GM04504 (cell line): ENCODE results near the gene CHAT.
"Not testable (repeated sequence)": the region's sequence is repeated elsewhere in the genome, so short reads cannot be mapped to it uniquely, and the experiment has no call there.

Experiments used
- DNase-seq: peaks from one replicate; pipeline ENCODE4 v3.0.0-alpha.2; 2012; ENCODE audit warnings: low read depth

The CHAT gene

DNA sequence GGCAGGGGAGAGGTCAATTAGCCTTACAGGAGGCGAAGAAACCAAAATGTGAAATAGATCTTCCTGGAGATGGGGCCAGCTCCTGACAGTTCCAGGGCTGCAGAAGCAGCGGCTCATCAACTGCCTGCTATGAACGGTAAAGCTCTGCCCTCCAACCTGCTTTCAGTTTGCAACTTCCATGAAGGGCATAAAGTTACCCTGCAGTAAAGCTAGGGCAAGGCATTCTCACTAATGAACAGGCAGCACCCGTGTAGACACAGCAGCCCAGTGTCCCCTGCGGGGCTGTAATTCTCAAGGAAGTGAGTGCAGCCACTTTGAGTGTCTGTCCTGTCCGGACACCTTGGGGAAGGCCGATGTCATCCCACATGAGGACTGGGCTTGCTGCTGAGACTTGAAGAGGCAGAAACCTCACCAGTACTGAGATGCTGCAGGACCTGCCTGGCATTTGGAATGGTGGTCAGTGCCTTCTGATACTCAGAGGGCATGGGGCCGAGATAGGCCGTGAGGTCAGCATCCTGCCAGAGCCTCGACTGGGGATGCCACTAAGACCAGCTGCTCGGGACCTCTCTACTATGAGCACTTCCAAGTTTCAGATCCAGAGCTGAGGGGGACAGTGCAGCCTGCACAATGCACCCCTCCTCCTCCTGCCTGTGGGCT lies 39.6 kb downstream of the CHAT start:
- no peak for DNase-seq

DNA sequence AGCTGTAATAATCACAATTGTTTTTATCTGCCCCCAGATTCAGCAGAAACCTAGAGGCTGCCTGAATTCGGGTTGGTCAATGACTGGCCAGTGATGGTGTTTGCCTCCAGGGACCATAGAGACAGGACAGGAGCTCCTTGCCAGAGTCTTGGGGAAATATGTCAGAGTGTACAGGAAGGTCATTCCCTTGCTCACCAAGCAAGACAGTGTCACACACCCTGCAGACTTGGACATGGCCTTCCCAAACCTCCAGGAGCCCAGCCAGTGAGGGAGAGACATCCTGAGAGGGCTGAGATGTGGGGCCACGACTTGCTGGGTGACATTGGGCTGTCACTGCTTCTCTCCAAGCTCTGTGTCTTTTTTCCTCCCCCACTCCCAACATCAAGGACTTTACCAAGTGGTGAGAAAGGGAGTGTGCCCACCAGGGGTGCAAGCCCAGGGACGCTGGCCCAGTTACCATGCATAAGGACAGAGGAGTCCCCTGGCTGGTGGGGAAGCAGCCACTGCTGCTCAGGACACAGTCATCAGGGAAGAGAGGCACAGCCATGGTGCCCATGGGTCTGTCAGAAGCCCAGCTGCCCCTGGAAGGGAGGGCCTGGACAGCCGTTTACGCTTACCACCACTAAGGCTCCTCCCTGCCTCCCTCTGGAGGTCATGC lies 40.3 kb downstream of the CHAT start:
- DNase-seq: no peak

GRCh38 chr10:49655099-49655498 lies 41.3 kb downstream of the CHAT start:
- no peak for DNase-seq

DNA sequence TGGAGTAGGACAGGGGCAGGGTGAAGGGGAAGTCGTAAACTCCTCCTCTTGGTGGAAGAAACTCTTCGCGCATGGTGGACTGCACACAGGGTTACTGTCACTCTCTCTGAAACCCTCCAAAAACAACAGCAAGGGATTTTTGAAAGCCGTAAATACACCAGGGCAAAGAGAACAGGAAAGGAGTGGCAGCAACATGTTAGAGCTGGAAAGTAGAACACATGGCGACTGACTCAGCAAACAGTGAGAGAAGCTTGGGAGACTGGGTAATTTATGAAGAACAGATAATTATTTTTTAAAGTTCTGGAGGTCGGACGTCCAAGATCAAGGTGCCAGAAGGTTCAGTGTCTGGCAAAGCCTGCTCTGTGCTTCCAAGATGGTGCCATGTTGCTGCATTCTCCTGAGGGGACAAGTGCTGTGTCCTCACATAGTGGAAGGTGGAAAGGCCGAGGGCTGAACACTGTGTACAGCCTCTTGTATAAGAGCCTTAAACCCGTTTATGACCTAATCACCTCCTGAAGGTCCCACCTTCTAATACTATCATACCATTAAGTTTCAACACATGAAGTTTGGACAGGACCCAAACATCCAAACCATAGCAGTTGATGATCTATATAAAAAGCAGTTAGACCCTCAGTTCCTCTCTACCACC lies 43.1 kb downstream of the CHAT start:
- no peak for DNase-seq

- no peak for DNase-seq
Measured at GRCh38 chr10:49657606-49658005, 43.8 kb downstream of the CHAT start.

DNA sequence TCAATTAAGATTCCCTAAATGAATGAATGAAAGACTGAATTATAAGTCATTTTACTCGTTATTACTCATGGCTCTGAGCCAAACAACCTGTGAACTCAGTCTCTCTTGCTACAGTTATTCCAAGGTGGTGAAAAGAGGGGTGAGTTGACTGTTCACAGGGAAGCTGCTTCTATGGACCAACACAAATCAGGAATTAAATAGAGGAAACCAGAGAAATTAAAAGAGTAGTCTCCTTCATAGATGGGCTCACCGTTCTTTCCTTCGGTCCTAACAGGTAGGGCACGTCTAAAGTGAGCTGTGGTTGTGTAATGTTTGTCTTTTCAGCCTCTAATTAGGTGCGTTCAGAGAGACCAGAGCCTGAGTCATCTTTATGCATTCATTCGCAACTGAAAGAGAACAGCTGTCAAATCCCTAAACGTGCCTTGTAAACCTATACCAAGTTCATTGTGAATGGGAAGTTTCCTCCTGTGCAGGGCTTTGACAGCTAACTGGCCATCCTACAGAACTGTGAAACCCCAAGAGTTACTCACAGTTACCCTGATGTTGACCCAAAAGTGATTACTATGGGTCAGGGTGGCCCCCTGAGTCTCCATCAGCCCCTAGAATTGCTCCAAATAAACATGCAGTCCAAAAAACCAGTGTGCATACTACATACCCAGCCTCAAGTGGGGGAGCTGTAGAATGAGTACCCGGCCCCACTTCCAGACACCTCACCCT lies 47.5 kb downstream of the CHAT start:
- DNase-seq: no peak

DNA sequence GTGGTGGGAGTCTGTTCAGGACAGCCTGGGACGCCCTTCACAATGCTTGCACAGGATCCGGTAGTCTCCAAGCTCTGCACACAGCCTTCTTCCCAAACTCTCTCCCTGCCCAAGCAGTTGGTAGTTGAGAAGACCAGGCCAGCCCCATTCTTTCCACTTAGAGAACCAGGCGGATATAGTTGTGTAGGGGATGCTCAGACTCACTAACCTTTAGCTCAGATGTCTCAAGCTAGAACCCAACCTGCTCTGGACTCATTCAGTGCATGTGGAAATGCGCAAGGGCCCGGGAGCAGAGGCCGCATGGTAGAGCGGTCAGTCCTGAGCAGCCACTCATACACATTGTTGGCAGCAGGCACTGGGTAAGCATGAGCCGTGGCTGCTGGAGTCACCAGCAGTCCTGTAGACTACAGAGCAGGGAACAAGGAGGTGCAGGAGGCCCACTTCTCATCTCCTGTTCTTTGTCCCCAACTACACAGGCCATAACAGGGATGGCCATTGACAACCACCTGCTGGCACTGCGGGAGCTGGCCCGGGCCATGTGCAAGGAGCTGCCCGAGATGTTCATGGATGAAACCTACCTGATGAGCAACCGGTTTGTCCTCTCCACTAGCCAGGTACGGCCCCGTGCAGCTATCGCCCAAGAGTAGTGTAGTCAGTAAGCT lies 48.5 kb downstream of the CHAT start:
- DNase-seq: no peak

DNA sequence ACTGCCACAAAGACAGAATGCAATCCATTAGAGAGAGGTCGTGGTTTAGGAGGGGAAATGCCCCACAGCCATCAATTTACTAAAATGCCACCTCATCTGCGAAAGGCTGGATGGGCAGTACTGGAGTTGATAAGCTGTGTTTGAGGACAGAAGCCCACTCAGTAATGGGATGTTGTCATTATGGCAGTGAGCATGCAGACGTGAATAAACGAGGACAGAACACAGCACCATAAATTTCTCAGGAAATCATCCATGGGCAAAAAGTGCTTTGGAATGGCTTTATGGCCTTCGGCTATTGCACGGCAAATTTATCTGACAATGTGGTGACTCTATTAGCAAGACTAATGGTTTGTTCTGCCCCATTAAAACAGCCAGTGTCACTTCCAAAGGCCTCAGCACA lies 49.8 kb downstream of the CHAT start:
- no peak for DNase-seq

DNA sequence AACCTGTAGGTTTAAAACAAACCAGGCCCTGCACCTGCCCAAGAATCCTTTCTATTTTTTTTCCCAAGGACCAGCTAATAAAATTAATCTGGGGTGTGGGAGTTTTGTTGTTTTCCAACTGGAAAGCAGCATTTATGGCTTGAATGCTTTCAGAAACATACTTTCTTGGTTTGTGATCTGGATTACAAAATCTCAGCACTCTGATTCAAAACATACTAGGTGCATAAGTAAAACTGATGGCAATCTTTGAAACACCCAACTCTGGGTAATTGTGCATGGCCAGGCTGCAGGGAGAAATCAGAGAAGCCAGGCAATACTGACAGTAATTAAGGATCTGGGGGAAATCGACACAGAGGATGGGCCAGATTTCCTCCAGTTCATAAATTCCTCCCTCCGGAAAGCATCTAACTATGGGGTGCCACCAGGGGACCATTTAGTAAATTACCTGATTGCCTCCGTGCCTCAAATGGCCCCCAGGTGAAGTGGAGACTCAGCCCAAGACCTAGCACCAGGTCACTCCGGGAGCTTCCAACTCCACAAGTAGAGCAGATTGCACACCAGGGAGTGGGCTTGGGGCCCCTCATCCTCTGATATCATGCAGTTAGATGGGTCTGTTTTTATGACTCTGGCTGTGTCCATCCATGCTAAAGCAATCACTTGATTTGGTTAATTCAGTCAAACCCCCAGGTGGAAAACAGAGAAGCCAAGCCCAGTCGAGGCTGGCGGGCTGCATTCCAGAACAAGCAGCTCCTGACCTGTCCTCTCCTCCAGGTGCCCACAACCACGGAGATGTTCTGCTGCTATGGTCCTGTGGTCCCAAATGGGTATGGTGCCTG lies 50.4 kb downstream of the CHAT start:
- no peak for DNase-seq

DNA sequence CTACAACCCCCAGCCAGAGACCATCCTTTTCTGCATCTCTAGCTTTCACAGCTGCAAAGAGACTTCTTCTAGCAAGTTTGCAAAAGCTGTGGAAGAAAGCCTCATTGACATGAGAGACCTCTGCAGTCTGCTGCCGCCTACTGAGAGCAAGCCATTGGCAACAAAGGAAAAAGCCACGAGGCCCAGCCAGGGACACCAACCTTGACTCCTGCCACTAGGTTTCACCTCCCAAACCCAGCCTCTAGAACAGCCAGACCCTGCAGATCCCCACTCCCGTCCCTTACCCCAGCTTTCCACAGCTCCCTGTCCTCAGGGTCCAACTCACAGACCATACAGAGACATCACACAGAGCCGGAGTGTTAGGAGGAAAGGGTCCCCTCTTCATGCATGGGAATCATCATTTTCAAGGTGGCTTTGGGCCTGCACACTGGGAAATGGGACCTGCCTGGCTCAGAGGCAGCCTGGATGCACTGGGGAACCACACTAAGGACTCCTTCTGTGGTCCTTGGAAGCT lies 51.1 kb downstream of the CHAT start:
- no peak for DNase-seq

DNA sequence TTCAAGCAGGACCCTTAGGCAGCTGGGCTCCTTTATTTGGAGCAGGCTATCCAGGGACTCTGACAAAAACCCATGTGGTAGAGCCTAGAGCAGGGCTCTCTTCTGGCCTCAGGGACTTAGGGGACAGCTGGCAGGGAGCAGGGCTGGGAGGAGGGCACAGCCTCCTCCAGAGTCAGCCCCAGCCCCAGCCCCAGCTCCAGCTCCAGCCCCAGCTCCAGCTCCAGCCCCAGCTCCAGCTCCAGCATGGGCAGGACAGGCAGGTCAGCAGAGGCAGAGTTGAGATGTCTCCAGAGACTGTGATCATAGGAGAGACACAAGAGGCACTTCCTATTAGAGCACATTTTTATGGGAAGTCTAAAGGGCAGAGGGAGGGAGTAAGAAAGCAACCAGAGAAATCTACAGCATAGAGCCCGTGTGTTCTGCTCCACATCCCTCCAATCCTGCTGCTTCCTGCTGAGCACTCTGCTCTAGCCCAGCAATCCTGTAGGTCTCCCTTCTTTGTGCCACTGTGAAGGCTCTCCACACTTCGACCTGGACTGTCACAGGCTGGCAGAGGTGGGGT lies 52.3 kb downstream of the CHAT start:
- no peak for DNase-seq

- DNase-seq: no peak
Measured at GRCh38 chr10:49666685-49667084, 52.8 kb downstream of the CHAT start.

DNA sequence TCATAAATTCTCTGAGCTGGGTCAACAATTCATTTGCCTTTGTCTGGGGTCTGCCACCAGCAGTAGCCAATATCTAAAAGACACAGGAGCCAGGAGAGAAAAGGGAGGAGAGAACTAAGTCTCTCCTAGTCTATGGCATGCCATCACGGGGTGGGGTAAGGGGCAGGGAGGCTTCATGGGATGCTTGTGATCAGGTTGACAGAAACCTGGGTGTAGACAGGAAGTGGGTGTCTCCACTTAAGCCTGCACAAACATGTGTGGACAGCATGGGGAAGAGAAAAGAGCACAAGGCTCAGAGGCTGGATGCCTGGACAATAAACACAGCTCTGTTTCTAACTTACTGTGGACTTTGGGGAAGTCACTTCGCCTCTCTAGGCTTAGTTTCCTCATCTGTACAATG lies 54.2 kb downstream of the CHAT start:
- no peak for DNase-seq

DNA sequence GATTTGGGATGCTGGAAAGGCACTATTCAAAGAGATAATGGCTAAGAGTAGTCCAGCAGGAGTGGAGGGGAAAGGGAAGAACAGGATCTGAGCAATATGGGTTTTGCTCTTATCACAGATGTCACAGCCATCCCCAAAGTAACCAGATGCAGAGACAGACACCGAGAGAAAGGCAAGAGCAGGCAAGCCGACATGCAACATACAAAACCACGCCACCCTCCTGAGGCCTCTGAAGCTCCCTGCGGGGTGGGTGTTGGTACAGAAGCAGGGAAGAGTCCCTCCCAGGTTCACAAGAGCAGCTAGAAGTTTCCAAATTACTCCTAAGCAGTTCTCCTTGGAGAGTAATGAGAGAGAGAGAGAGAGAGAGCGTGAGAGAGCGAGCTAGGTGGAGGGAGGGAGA lies 54.8 kb downstream of the CHAT start:
- no peak for DNase-seq

DNA sequence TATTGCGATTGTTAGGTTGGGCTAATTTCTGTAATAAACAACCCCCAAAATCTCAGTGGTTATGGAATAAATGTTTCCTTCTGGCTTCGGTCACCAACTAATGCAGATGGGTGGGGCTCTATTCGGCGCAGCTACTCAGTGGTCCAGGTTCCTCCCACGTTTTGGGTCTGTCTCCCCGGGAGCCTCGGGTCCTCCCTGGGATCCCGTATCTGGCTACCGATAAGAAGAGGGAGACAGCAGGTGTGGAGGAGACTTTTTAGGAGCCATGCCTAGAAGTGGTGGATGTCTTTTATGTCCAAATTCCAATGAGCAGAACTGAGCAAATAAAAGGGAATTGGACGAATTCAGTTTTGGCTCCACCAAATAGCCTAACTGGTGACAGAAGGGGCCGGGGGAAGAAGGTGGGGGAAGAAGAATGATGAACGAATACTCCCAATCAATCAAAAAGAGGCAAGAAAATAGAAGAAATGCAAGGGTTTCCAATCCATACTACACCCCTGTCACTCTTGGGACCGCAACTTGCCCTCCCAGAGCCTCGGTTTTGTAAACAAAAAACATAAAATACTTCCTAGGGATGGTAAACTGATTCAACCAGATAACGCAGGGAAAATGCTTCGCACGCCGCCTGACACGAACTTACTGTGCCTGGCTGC lies 65.1 kb downstream of the CHAT start:
- DNase-seq: no peak

GRCh38 chr10:49679480-49679893 lies 65.7 kb downstream of the CHAT start, which contains the start of gene C10orf53:
TSS of gene C10orf53 (plus strand) at chr10:49679651. CDS start at chr10:49679698, 47 bp downstream.
- DNase-seq: no peak

- DNase-seq: not testable (repeated sequence)
Measured at GRCh38 chr10:49682449-49682848, 68.6 kb downstream of the CHAT start.

GRCh38 chr10:49682879-49683278 lies 69.0 kb downstream of the CHAT start:
- DNase-seq: no peak

- DNase-seq: no peak
Measured at GRCh38 chr10:49686651-49687050, 72.8 kb downstream of the CHAT start.

GRCh38 chr10:49688261-49688846 lies 74.5 kb downstream of the CHAT start:
- DNase-seq: no peak
